ENCODE results near the gene EZH2. TPM values are rescaled to one million over a fixed set of nuclear protein-coding genes. Genes with fewer than 3 reads are reported as not detected.

EZH2 gene
- polyA plus RNA-seq, 2 of the 4 experiments (the other 2 are of a cell fraction) = 36.6 to 45.7 TPM

GRCh38 chr7:148825338-148825737, 58.8 kb downstream of the EZH2 start:
- DNase-seq (ENCODE audit: low read depth in 1 of 2, low spot score in 1 of 2) = no peak
- H3K4me1 ChIP-seq = peaks cover 8% of the 10 kb centered on the region
- no peak overlapping the region for H3K4me3 ChIP-seq
- H3K27ac ChIP-seq = no peak overlapping the region
- whole genome bisulfite sequencing (ENCODE audit: missing lambda C conversion rate) = 90% methylated on average over 5 of the region's 5 CpGs
- no peak for FAIRE-seq
- no peak overlapping the region for H3K4me2 ChIP-seq
- ChIA-PET POLR2A (no interaction called here), CTCF (no interaction called here)
- no peak for ATAC-seq
- TF ChIP-seq, protein P1, sequence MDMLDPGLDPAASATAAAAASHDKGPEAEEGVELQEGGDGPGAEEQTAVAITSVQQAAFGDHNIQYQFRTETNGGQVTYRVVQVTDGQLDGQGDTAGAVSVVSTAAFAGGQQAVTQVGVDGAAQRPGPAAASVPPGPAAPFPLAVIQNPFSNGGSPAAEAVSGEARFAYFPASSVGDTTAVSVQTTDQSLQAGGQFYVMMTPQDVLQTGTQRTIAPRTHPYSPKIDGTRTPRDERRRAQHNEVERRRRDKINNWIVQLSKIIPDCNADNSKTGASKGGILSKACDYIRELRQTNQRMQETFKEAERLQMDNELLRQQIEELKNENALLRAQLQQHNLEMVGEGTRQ (IDR thresholded peaks at IDR 0.05) = no peak
- no peaks in the 10 kb centered on the region for H3K9me3 ChIP-seq

DNA sequence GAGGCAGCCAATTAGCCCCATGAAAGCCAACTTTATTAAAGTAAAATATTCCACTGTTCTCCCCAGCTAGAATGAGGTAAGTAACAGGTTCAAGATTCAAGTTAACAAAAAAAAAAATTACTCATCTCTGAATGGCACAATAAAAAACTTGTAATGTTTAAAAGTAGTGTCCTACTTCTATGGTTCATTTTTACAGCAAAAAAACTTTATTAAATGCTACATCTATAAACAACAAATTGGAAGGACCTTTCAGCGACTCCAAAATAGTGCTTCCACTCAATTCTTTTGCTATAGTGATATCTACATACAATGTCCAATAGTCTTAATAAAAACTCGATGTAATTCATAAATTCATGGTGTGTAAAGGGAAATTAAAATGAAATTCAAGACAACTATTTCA, 59.2 kb downstream of the EZH2 start:
- Histone ChIP-seq H3K9me3 (no peaks in the 10 kb centered on the region), H3K4me2 (no peak overlapping the region), H3K4me1 (peaks cover 13% of the 10 kb centered on the region), H3K4me3 (no peak overlapping the region), H3K27ac (no peak overlapping the region)
- ATAC-seq = no peak
- 93% methylated on average over 2 of the region's 2 CpGs for WGBS (ENCODE audit: missing lambda C conversion rate)
- no peak for TF ChIP-seq ZFP36 (IDR thresholded peaks at IDR 0.05; ENCODE audit: borderline replicate concordance, partially characterized antibody)
- no peak for TF ChIP-seq ZSCAN20 (CRISPR knock-in tag; IDR thresholded peaks at IDR 0.05)
- TF ChIP-seq, protein P2, sequence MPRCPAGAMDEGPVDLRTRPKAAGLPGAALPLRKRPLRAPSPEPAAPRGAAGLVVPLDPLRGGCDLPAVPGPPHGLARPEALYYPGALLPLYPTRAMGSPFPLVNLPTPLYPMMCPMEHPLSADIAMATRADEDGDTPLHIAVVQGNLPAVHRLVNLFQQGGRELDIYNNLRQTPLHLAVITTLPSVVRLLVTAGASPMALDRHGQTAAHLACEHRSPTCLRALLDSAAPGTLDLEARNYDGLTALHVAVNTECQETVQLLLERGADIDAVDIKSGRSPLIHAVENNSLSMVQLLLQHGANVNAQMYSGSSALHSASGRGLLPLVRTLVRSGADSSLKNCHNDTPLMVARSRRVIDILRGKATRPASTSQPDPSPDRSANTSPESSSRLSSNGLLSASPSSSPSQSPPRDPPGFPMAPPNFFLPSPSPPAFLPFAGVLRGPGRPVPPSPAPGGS (IDR thresholded peaks at IDR 0.05) = no peak
- no peak for TF ChIP-seq MAX (IDR thresholded peaks at IDR 0.05)
- TF ChIP-seq CEBPB (IDR thresholded peaks at IDR 0.05) = no peak
- no peak for TF ChIP-seq CHD4 (IDR thresholded peaks at IDR 0.05; ENCODE audit: borderline replicate concordance)
- ChIA-PET CTCF (no interaction called here), POLR2A (no interaction called here)
- no peak for FAIRE-seq
- DNase-seq (ENCODE audit: low read depth in 1 of 2, low spot score in 1 of 2) = no peak

- FAIRE-seq (no peak), ATAC-seq (no peak), DNase-seq (ENCODE audit: low read depth in 1 of 2, low spot score in 1 of 2) (no peak)
- peaks cover 16% of the 10 kb centered on the region for H3K4me1 ChIP-seq
- H3K4me3 ChIP-seq = no peak overlapping the region
- no peak for TF ChIP-seq NFE2L2 (conservative IDR thresholded peaks at IDR 0.05; ENCODE audit: low read length)
- WGBS (ENCODE audit: missing lambda C conversion rate) = 93% methylated on average over 2 of the region's 2 CpGs
- CTCF ChIA-PET = interaction anchor here (1.3 kb wide), 1 partner anchor 10 kb away, joined by 3 read pairs; no protein-coding TSS in a partner anchor
- H3K9me3 ChIP-seq = no peaks in the 10 kb centered on the region
- no peak overlapping the region for H3K27ac ChIP-seq
- POLR2A ChIA-PET = no interaction called here
- H3K4me2 ChIP-seq = no peak overlapping the region
These were observed 62.7 kb downstream of the EZH2 start for GRCh38 chr7:148821422-148821821.

DNA sequence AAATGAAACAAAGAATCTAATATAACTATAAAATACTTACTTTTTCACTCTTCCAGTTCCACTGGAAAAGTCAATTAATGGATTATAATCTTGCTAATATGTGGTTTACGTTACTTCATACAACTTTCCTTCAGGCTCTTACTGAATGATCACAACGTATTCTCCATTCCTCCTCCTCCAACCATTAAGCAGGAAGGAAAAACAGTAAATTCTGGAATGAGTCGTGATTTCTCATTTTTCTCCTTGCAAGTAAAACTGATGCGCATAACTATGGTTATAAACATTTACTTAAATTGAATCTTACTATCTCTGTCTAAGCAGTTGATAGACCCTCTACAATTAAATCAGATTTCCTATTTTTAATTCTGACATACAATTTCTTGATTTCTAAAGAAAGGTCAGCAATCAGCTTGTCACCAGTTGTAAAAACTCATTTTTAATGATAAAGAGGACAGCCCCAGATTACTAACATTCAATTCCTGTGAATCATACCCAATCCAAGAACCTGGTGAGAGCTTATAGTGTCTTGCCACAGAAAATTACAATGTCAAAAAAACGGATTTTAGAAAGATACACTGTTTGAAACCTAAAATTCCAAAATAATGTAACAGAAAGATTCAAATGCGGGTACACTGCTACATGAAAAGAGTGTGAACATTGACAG, 64.3 kb downstream of the EZH2 start:
- FAIRE-seq (no peak), ATAC-seq (no peak), DNase-seq (ENCODE audit: low read depth in 1 of 2, low spot score in 1 of 2) (no peak)
- ChIA-PET POLR2A (no interaction called here), CTCF (no interaction called here)
- Histone ChIP-seq H3K27ac (no peak overlapping the region), H3K9me3 (no peaks in the 10 kb centered on the region), H3K4me1 (peaks cover 16% of the 10 kb centered on the region), H3K4me3 (no peak overlapping the region), H3K4me2 (0 out of 3 replicates have a peak overlapping the region, but pooled peaks have one; percentile 4)
- WGBS (ENCODE audit: missing lambda C conversion rate) = 68% methylated on average over 6 of the region's 6 CpGs
- no peak for TF ChIP-seq EP300 (IDR thresholded peaks at IDR 0.05)
- TF ChIP-seq FOSL2 (IDR thresholded peaks at IDR 0.05) = no peak
- TF ChIP-seq FOSL2 (CRISPR knock-in tag; IDR thresholded peaks at IDR 0.05) = 0 out of 2 replicates have a peak, but pooled peaks have one; percentile 12

DNA sequence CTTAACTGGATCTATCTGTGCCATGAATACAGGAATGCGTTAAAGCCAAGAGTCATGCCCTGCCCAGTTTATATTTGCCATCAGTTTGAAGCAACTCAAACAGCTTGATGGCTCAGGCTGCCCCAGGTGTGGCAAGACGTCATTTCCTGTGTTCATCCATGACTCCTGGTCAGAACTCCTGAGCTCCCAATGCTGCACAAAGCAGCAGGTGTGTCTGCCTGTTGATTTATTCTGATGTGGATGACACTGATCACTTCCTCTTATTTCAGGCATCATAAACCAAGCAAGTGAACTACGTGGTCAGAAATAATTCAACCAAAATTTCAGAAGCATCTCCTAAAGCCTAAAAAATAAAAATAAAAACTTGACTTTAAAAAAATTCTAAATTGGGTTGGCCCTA, 68.5 kb downstream of the EZH2 start:
- H3K4me3 ChIP-seq = no peak overlapping the region
- no peak for ATAC-seq
- no peak for DNase-seq (ENCODE audit: low read depth in 1 of 2, low spot score in 1 of 2)
- ChIA-PET POLR2A (no interaction called here), CTCF (interaction anchor here (1.2 kb wide), 1 partner anchor 41 kb away, joined by 3 read pairs; no protein-coding TSS in a partner anchor)
- peaks cover 11% of the 10 kb centered on the region for H3K4me1 ChIP-seq
- H3K4me2 ChIP-seq = no peak overlapping the region
- H3K27ac ChIP-seq = no peak overlapping the region
- H3K9me3 ChIP-seq = no peaks in the 10 kb centered on the region
- WGBS (ENCODE audit: missing lambda C conversion rate) = 87% methylated on average over 3 of the region's 3 CpGs
- FAIRE-seq = no peak
- no peak for TF ChIP-seq CHD4 (IDR thresholded peaks at IDR 0.05; ENCODE audit: borderline replicate concordance)
- TF ChIP-seq SMC3 (IDR thresholded peaks at IDR 0.05) = no peak
- no peak for TF ChIP-seq HOXA7 (CRISPR knock-in tag; IDR thresholded peaks at IDR 0.05)
- no peak for TF ChIP-seq MAZ (IDR thresholded peaks at IDR 0.05; ENCODE audit: borderline replicate concordance, low read depth, low read length)
- TF ChIP-seq EHMT2 (IDR thresholded peaks at IDR 0.05; ENCODE audit: low read depth) = no peak
- no peak for TF ChIP-seq TFCP2L1 (CRISPR knock-in tag; IDR thresholded peaks at IDR 0.05)
- TF ChIP-seq KDM1A (IDR thresholded peaks at IDR 0.05; ENCODE audit: low read depth) = no peak
- TF ChIP-seq PHF8 (IDR thresholded peaks at IDR 0.05; ENCODE audit: borderline replicate concordance, low read depth) = no peak
- TF ChIP-seq HMGXB4 (CRISPR knock-in tag; IDR thresholded peaks at IDR 0.05; ENCODE audit: borderline replicate concordance) = no peak
- TF ChIP-seq SREBF2 (IDR thresholded peaks at IDR 0.05) = no peak
- TF ChIP-seq FOSB (CRISPR knock-in tag; IDR thresholded peaks at IDR 0.05) = no peak
- TF ChIP-seq E2F6 (IDR thresholded peaks at IDR 0.05; ENCODE audit: borderline replicate concordance, low read depth) = no peak
- TF ChIP-seq POLR2A (IDR thresholded peaks at IDR 0.05; ENCODE audit: low read length) = no peak
